H1 (cell line): ENCODE data around the gene B3GAT1. TPM values are rescaled to one million over a fixed set of nuclear protein-coding genes. Genes with fewer than 3 reads are reported as not detected.

Source experiments
- CTCF ChIA-PET: fragments of 300-600 bp; sonication (Branson Sonifier 250); formaldehyde crosslinking; loops from one replicate; lab custom pipeline; 2021; ENCODE audit not compliant: partially characterized antibody; lab: Charles Lee
- POLR2A ChIA-PET: fragments of 300-600 bp; sonication (Branson Sonifier 250); formaldehyde crosslinking; loops from one replicate; lab custom pipeline; 2021; ENCODE audit warnings: inconsistent platforms; ENCODE audit not compliant: partially characterized antibody; lab: Charles Lee
- DNase-seq, 2 experiments: peaks; one replicate each; pipeline versions ENCODE4 v3.0.0 to v3.0.0-alpha.2; 2010 to 2022; ENCODE audit warnings: low spot score in 2 of 2, low read depth in 1 of 2, mixed read lengths in 1 of 2
- FAIRE-seq: peaks from 2 replicates; lab custom pipeline; 2011; peaks lifted over from hg19 to GRCh38; lab: Jason Lieb, UNC
- H2AFZ ChIP-seq: 2 replicates; pipeline ENCODE4 v1.8.1; 2012; ENCODE audit warnings: low read length, inconsistent platforms
- H2AK5ac ChIP-seq: 2 replicates; pipeline ENCODE4 v1.6.1; 2013; ENCODE audit warnings: low read depth, low read length
- H2BK120ac ChIP-seq: replicated peaks from 2 replicates; pipeline ENCODE3; 2013; ENCODE audit warnings: low read depth, low read length, inconsistent platforms
- H2BK12ac ChIP-seq: 2 replicates; pipeline ENCODE4 v1.6.1; 2013; ENCODE audit warnings: low read depth, low read length
- H2BK15ac ChIP-seq: 2 replicates; pipeline ENCODE4 v1.6.1; 2013; ENCODE audit warnings: low read length
- H2BK20ac ChIP-seq: 2 replicates; pipeline ENCODE4 v1.6.1; 2013; ENCODE audit warnings: low read length
- H2BK5ac ChIP-seq: 2 replicates; pipeline ENCODE4 v1.6.1; 2013; ENCODE audit warnings: low read depth, low read length
- H3K14ac ChIP-seq: 2 replicates; pipeline ENCODE4 v1.6.1; 2013; ENCODE audit warnings: inconsistent platforms; ENCODE audit not compliant: insufficient read length
- H3K18ac ChIP-seq: 2 replicates; pipeline ENCODE4 v1.6.1; 2013; ENCODE audit warnings: low read length; ENCODE audit errors: extremely low read depth
- H3K23ac ChIP-seq: 2 replicates; pipeline ENCODE4 v1.6.1; 2013; ENCODE audit warnings: inconsistent platforms; ENCODE audit not compliant: insufficient read length
- H3K23me2 ChIP-seq: 2 replicates; pipeline ENCODE4 v1.6.1; 2013; ENCODE audit warnings: low read depth, low read length
- H3K27ac ChIP-seq: 2 replicates; pipeline ENCODE4 v1.6.1; 2011; ENCODE audit warnings: low read depth, low read length, inconsistent platforms
- H3K27me3 ChIP-seq, 4 experiments: replicated peaks in 1 of 4; 1 replicate in 1 of 4; 2 replicates in 3 of 4; pipeline versions ENCODE4 v1.6.1 to v1.8.1; 2011 to 2013; ENCODE audit warnings: low read length in 3 of 4, mild to moderate bottlenecking in 3 of 4, inconsistent platforms in 2 of 4, mixed read lengths in 2 of 4, moderate library complexity in 1 of 4; ENCODE audit not compliant: control insufficient read depth in 3 of 4, insufficient read depth in 3 of 4; ENCODE audit errors: extremely low read depth in 1 of 4
- H3K36me3 ChIP-seq, 4 experiments: 2 replicates each; pipeline versions ENCODE4 v1.6.1 to v1.8.1; 2011 to 2013; ENCODE audit warnings: mild to moderate bottlenecking in 4 of 4, low read length in 3 of 4, moderate library complexity in 2 of 4, control low read depth in 1 of 4, inconsistent platforms in 1 of 4; ENCODE audit not compliant: insufficient read depth in 4 of 4, control insufficient read depth in 2 of 4
- H3K4ac ChIP-seq: replicated peaks from 2 replicates; pipeline ENCODE3; 2013; ENCODE audit warnings: low read length, low read depth, mixed read lengths, inconsistent platforms; ENCODE audit not compliant: insufficient read length
- H3K4me1 ChIP-seq, 4 experiments: replicated peaks in 1 of 4; 1 replicate in 1 of 4; 2 replicates in 3 of 4; pipeline versions ENCODE4 v1.6.1 to v1.8.1; 2011 to 2013; ENCODE audit warnings: low read length in 3 of 4, inconsistent platforms in 2 of 4, mixed read lengths in 1 of 4; ENCODE audit not compliant: insufficient read depth in 4 of 4, control insufficient read depth in 3 of 4
- H3K4me2 ChIP-seq, 2 experiments: 2 replicates each; pipeline versions ENCODE4 v1.6.1 to v1.8.1; 2011 to 2013; ENCODE audit warnings: low read depth in 2 of 2, low read length in 2 of 2, control low read depth in 1 of 2, inconsistent platforms in 1 of 2, mild to moderate bottlenecking in 1 of 2; ENCODE audit not compliant: insufficient read depth in 1 of 2
- H3K4me3 ChIP-seq, 4 experiments: fragments of 200-600, 300-600 bp in 1 of 4; sonication (generic), shearing (Covaris generic), sonication (Bioruptor Twin) in 1 of 4; 2 replicates each; pipeline versions ENCODE4 v1.5.1 to v1.8.1; 2011 to 2016; ENCODE audit warnings: low read length in 4 of 4, low read depth in 3 of 4, control low read depth in 2 of 4, inconsistent platforms in 2 of 4, mild to moderate bottlenecking in 2 of 4, mixed read lengths in 1 of 4, moderate library complexity in 1 of 4; ENCODE audit not compliant: insufficient read depth in 2 of 4; ENCODE audit errors: extremely low read depth in 1 of 4
- H3K56ac ChIP-seq: replicated peaks from 2 replicates; pipeline ENCODE3; 2013; ENCODE audit warnings: low read depth, mild to moderate bottlenecking, mixed read lengths, low read length, inconsistent platforms; ENCODE audit not compliant: insufficient read length
- H3K79me1 ChIP-seq: 2 replicates; pipeline ENCODE4 v1.6.1; 2013; ENCODE audit warnings: low read depth, low read length, control low read depth
- H3K79me2 ChIP-seq, 2 experiments: 2 replicates each; pipeline versions ENCODE4 v1.6.1 to v1.8.1; 2012 to 2013; ENCODE audit warnings: low read length in 2 of 2, mild to moderate bottlenecking in 2 of 2, inconsistent platforms in 1 of 2; ENCODE audit not compliant: insufficient read depth in 2 of 2, control insufficient read depth in 1 of 2
- H3K9ac ChIP-seq, 4 experiments: replicated peaks in 1 of 4; 1 replicate in 1 of 4; 2 replicates in 3 of 4; pipeline versions ENCODE4 v1.6.1 to v1.8.1; 2011 to 2013; ENCODE audit warnings: low read depth in 3 of 4, low read length in 3 of 4, control low read depth in 2 of 4, mild to moderate bottlenecking in 2 of 4, moderate library complexity in 2 of 4, inconsistent platforms in 1 of 4; ENCODE audit errors: extremely low read depth in 1 of 4
- H3K9me3 ChIP-seq, 2 experiments: 2 replicates each; pipeline versions ENCODE4 v1.6.1 to v1.8.1; 2012 to 2013; ENCODE audit warnings: mild to moderate bottlenecking in 2 of 2, moderate library complexity in 2 of 2, control low read depth in 1 of 2, inconsistent platforms in 1 of 2, low read depth in 1 of 2, low read length in 1 of 2, mixed read lengths in 1 of 2; ENCODE audit not compliant: insufficient read depth in 2 of 2
- H4K20me1 ChIP-seq, 2 experiments: replicated peaks in 1 of 2; 2 replicates each; pipeline versions ENCODE3 to v1.8.1; 2011 to 2013; ENCODE audit warnings: inconsistent platforms in 2 of 2, low read length in 2 of 2, mild to moderate bottlenecking in 1 of 2; ENCODE audit not compliant: insufficient read depth in 2 of 2, control insufficient read depth in 1 of 2
- H4K5ac ChIP-seq: 2 replicates; pipeline ENCODE4 v1.6.1; 2013; ENCODE audit warnings: low read length, low read depth, mixed read lengths, inconsistent platforms; ENCODE audit not compliant: insufficient read length
- H4K8ac ChIP-seq: 2 replicates; pipeline ENCODE4 v1.8.0; 2013; ENCODE audit warnings: mild to moderate bottlenecking, moderate library complexity, low read length, inconsistent platforms; ENCODE audit not compliant: insufficient read depth; ENCODE audit errors: extremely low read depth
- H4K91ac ChIP-seq: replicated peaks from 2 replicates; pipeline ENCODE3; 2013; ENCODE audit warnings: low read length, mixed read lengths, inconsistent platforms; ENCODE audit not compliant: insufficient read length
- CTCF ChIP-seq, 3 experiments: IDR thresholded peaks; 1 replicate in 2 of 3; 2 replicates in 1 of 3; pipeline versions ENCODE4 v1.5.1 to v1.6.1; 2011; ENCODE audit warnings: low read length in 3 of 3, mild to moderate bottlenecking in 3 of 3, inconsistent platforms in 2 of 3, low read depth in 1 of 3, moderate library complexity in 1 of 3; ENCODE audit not compliant: insufficient read depth in 1 of 3; ENCODE audit errors: control extremely low read depth in 1 of 3
- RAD21 ChIP-seq, 2 experiments: IDR thresholded peaks in 1 of 2; conservative IDR thresholded peaks in 1 of 2; 2 replicates each; pipeline ENCODE4 v1.6.1; 2011; ENCODE audit warnings: low read depth in 2 of 2, low read length in 2 of 2, improper control_type of control experiment in 1 of 2, inconsistent platforms in 1 of 2, mild to moderate bottlenecking in 1 of 2, moderate library complexity in 1 of 2
- RFX5 ChIP-seq: IDR thresholded peaks from 2 replicates; pipeline ENCODE4 v1.6.1; 2011; ENCODE audit warnings: low read depth, low read length, improper control_type of control experiment, borderline replicate concordance
- WGBS, 2 experiments: shearing (Covaris generic) in 1 of 2; methylation state at CpG; one replicate each; pipeline versions ENCODE4 v1.1.6 to v1.1.7; 2013 to 2015; ENCODE audit warnings: low lambda C conversion rate in 2 of 2, mixed read lengths in 2 of 2, inconsistent platforms in 1 of 2, low coverage in 1 of 2, missing lambda C conversion rate in 1 of 2; ENCODE audit not compliant: insufficient replicate concordance in 2 of 2, insufficient coverage in 1 of 2, insufficient read length in 1 of 2; ENCODE audit errors: extremely low coverage in 1 of 2, missing lambda C conversion rate in 1 of 2; 5-methylcytosine and 5-hydroxymethylcytosine counted together
- polyA plus RNA-seq, 7 experiments: library from polyadenylated mRNA; depleted of rRNA in 3 of 7; stranded (reverse) in 5 of 7; unstranded in 2 of 7; fragments of >200 nt in 5 of 7; fragments of 200-250 nt in 2 of 7; gene quantifications; 1 replicate in 5 of 7; 2 replicates in 1 of 7; 4 replicates in 1 of 7; pipeline versions ENCODE4 v1.2.1 to v1.2.3, GENCODE V29; 2011 to 2013; ENCODE audit warnings: missing spikeins in 2 of 7, mixed read lengths in 2 of 7
- total RNA-seq: library from RNA; stranded (reverse); fragmentation: NEBNext Ultra II Directional; extraction: Animal tissue kit (Norgen Biotek cat#: 25700); gene quantifications from 2 replicates; pipeline ENCODE4 v1.2.1, GENCODE V29; 2021

Gene B3GAT1
- total and polyA plus RNA-seq, 2 of the 8 experiments (the other 6 are each of a cell fraction or from before 2014, with no cell fraction given): 19.7 to 32.4 TPM

- no peak overlapping the region for H3K23ac ChIP-seq
- H3K56ac ChIP-seq: no peak overlapping the region
- no peaks in the 10 kb centered on the region; a peak in 2 of 8 replicates for H3K36me3 ChIP-seq
Measured at GRCh38 chr11:134390706-134391569, 21.1 kb downstream of the B3GAT1 start.

More at GRCh38 chr11:134390706-134391569, 21.1 kb downstream of the B3GAT1 start:
- H2BK5ac ChIP-seq: no peak overlapping the region
- H3K79me1 ChIP-seq: peaks cover 2% of the 10 kb centered on the region; the same call in 1 of the 2 replicates
- H4K20me1 ChIP-seq: peaks cover 8 to 21% of the 10 kb centered on the region in 2 experiments
- DNase-seq: no peak
- H3K23me2 ChIP-seq: no peaks in the 10 kb centered on the region
- no peak overlapping the region for H3K4me2 ChIP-seq
- CTCF ChIA-PET: interaction anchor here (0.8 to 4.8 kb wide), 8 partner anchors 15 to 129 kb away, joined by 3 to 17 read pairs (median 4); no protein-coding TSS in a partner anchor
- H2BK120ac ChIP-seq: no peak overlapping the region
- TF ChIP-seq CTCF (IDR thresholded peaks at IDR 0.05; ENCODE audit: control extremely low read depth in 1 of 3, insufficient read depth in 1 of 3, low read depth in 1 of 3, low read length in 3 of 3) (peak; percentile 18 to 44 (median 30); a peak in 3 of 4 replicates), RAD21 (IDR thresholded peaks at IDR 0.05 in 1 of 2, conservative IDR thresholded peaks at IDR 0.05 in 1 of 2; ENCODE audit: low read depth in 2 of 2, low read length in 2 of 2) (peak in 1 of 2 experiments; percentile 33; a peak in 2 of 4 replicates), RFX5 (no peak)
- TF ChIP-seq, all 59 proteins: peak for 2
- no peak overlapping the region for H3K18ac ChIP-seq
- no peak overlapping the region for H2AK5ac ChIP-seq
- POLR2A ChIA-PET: no interaction called here
- no peak overlapping the region for H2BK20ac ChIP-seq
- H2BK15ac ChIP-seq: no peak overlapping the region
- 90% methylated on average over 9 of the region's 15 CpGs; no CpG with 5 or more reads in 1 of the 2 experiments for WGBS, 2 experiments
- H2BK12ac ChIP-seq: no peak overlapping the region
- H3K4ac ChIP-seq: no peak overlapping the region
- H3K14ac ChIP-seq: no peak overlapping the region
- no peak overlapping the region for H4K91ac ChIP-seq
- no peak for FAIRE-seq
- no peak overlapping the region for H4K5ac ChIP-seq
- no peak overlapping the region for H2AFZ ChIP-seq
- no peaks in the 10 kb centered on the region for H3K9me3 ChIP-seq
- no peak overlapping the region for H3K27ac ChIP-seq
- H3K79me2 ChIP-seq: no peaks in the 10 kb centered on the region; a peak in 1 of 4 replicates
- H3K9ac ChIP-seq: no peak overlapping the region
- H4K8ac ChIP-seq: no peak overlapping the region; the same call in 1 of the 2 replicates
- no peak overlapping the region for H3K4me3 ChIP-seq
- H3K4me1 ChIP-seq: peaks cover 0 to 3% (median 0%) of the 10 kb centered on the region in 4 experiments; a peak in 1 of 7 replicates
- H3K27me3 ChIP-seq: no peaks in the 10 kb centered on the region
